ENCODE measurements around the gene ARHGEF3. TPM values are rescaled to one million over a fixed set of nuclear protein-coding genes. Genes with fewer than 3 reads are reported as not detected.
A peak's percentile ranks its signal among the peaks of the same experiment; 100 is the strongest.

Gene ARHGEF3
- total RNA-seq, 4 donors from 2014 or later = 15.9 to 79.4 (median 44.8) TPM

GRCh38 chr3:56764904-56765547 lies 36.7 kb downstream of the ARHGEF3 start:
- no peak for DNase-seq
- H3K9me3 ChIP-seq = no peaks in the 10 kb centered on the region
- H3K4me1 ChIP-seq = peaks cover 8 to 14% of the 10 kb centered on the region in 2 donors
- TF ChIP-seq POLR2A (IDR thresholded peaks at IDR 0.05) = no peak
- TF ChIP-seq, protein P1, sequence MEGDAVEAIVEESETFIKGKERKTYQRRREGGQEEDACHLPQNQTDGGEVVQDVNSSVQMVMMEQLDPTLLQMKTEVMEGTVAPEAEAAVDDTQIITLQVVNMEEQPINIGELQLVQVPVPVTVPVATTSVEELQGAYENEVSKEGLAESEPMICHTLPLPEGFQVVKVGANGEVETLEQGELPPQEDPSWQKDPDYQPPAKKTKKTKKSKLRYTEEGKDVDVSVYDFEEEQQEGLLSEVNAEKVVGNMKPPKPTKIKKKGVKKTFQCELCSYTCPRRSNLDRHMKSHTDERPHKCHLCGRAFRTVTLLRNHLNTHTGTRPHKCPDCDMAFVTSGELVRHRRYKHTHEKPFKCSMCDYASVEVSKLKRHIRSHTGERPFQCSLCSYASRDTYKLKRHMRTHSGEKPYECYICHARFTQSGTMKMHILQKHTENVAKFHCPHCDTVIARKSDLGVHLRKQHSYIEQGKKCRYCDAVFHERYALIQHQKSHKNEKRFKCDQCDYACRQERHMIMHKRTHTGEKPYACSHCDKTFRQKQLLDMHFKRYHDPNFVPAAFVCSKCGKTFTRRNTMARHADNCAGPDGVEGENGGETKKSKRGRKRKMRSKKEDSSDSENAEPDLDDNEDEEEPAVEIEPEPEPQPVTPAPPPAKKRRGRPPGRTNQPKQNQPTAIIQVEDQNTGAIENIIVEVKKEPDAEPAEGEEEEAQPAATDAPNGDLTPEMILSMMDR (IDR thresholded peaks at IDR 0.05) = no peak
- H3K36me3 ChIP-seq = no peaks in the 10 kb centered on the region
- H3K4me3 ChIP-seq = no peak overlapping the region
- H3K27me3 ChIP-seq = no peaks in the 10 kb centered on the region
- intact Hi-C loops (cut with DNase I; ENCODE audit: low total_unique reads) = no loop called here
- peak overlapping the region; percentile 29 to 41 for H3K27ac ChIP-seq

- DNase-seq = no peak
- Histone ChIP-seq H3K27me3 (no peaks in the 10 kb centered on the region), H3K4me3 (no peak overlapping the region), H3K9me3 (no peaks in the 10 kb centered on the region), H3K27ac (peak overlapping the region in 1 of 2 donors; percentile 29), H3K4me1 (peaks cover 7 to 12% of the 10 kb centered on the region in 2 donors), H3K36me3 (no peaks in the 10 kb centered on the region)
- TF ChIP-seq, protein P1 (IDR thresholded peaks at IDR 0.05) = no peak
- TF ChIP-seq POLR2A (IDR thresholded peaks at IDR 0.05) = no peak
- intact Hi-C loops (cut with DNase I; ENCODE audit: low total_unique reads) = no loop called here
Measured at GRCh38 chr3:56764184-56764583, 37.6 kb downstream of the ARHGEF3 start.

- no peak for TF ChIP-seq POLR2A (IDR thresholded peaks at IDR 0.05)
- intact Hi-C loops (cut with DNase I; ENCODE audit: low total_unique reads) = no loop called here
- Histone ChIP-seq H3K36me3 (no peaks in the 10 kb centered on the region), H3K27me3 (no peaks in the 10 kb centered on the region), H3K4me3 (no peak overlapping the region), H3K9me3 (no peaks in the 10 kb centered on the region), H3K27ac (peak overlapping the region; percentile 74 to 79), H3K4me1 (peaks cover 0 to 7% of the 10 kb centered on the region in 2 donors)
- no peak for DNase-seq
Measured at GRCh38 chr3:56763233-56763632, 38.5 kb downstream of the ARHGEF3 start.

- no peaks in the 10 kb centered on the region for H3K36me3 ChIP-seq
- H3K9me3 ChIP-seq = no peaks in the 10 kb centered on the region
- H3K27ac ChIP-seq = peak overlapping the region; percentile 74 to 79
- no peaks in the 10 kb centered on the region for H3K27me3 ChIP-seq
- intact Hi-C loops (cut with DNase I; ENCODE audit: low total_unique reads) = no loop called here
- H3K4me1 ChIP-seq = peaks cover 0 to 7% of the 10 kb centered on the region in 2 donors
- TF ChIP-seq, protein P1 (IDR thresholded peaks at IDR 0.05) = no peak
- TF ChIP-seq POLR2A (IDR thresholded peaks at IDR 0.05) = no peak
- no peak overlapping the region for H3K4me3 ChIP-seq
- no peak for DNase-seq
Measured at GRCh38 chr3:56762718-56763117, 39.0 kb downstream of the ARHGEF3 start.

GRCh38 chr3:56761887-56762651 lies 39.7 kb downstream of the ARHGEF3 start:
- peak in 1 of 2 donors; percentile 38 for DNase-seq
- TF ChIP-seq, protein P1 (IDR thresholded peaks at IDR 0.05) = no peak
- TF ChIP-seq POLR2A (IDR thresholded peaks at IDR 0.05) = no peak
- Histone ChIP-seq H3K4me3 (no peak overlapping the region), H3K9me3 (no peaks in the 10 kb centered on the region), H3K27me3 (no peaks in the 10 kb centered on the region), H3K4me1 (peaks cover 0 to 7% of the 10 kb centered on the region in 2 donors), H3K36me3 (no peaks in the 10 kb centered on the region), H3K27ac (peak overlapping the region; percentile 74 to 79)
- intact Hi-C loops (cut with DNase I; ENCODE audit: low total_unique reads) = no loop called here

Measured in uterus (tissue), 4 donors.